Left forelimb (tissue), 1 donor: ENCODE results near the gene TIMM13.
A peak's percentile ranks its signal among the peaks of the same experiment; 100 is the strongest.
"Not testable (repeated sequence)": the region's sequence is repeated elsewhere in the genome, so short reads cannot be mapped to it uniquely, and the experiment has no call there.

Experiments used
- DNase-seq: peaks from one replicate; pipeline ENCODE4 v3.0.0-alpha.2; 2018; ENCODE audit warnings: low spot score

TIMM13 gene

DNA sequence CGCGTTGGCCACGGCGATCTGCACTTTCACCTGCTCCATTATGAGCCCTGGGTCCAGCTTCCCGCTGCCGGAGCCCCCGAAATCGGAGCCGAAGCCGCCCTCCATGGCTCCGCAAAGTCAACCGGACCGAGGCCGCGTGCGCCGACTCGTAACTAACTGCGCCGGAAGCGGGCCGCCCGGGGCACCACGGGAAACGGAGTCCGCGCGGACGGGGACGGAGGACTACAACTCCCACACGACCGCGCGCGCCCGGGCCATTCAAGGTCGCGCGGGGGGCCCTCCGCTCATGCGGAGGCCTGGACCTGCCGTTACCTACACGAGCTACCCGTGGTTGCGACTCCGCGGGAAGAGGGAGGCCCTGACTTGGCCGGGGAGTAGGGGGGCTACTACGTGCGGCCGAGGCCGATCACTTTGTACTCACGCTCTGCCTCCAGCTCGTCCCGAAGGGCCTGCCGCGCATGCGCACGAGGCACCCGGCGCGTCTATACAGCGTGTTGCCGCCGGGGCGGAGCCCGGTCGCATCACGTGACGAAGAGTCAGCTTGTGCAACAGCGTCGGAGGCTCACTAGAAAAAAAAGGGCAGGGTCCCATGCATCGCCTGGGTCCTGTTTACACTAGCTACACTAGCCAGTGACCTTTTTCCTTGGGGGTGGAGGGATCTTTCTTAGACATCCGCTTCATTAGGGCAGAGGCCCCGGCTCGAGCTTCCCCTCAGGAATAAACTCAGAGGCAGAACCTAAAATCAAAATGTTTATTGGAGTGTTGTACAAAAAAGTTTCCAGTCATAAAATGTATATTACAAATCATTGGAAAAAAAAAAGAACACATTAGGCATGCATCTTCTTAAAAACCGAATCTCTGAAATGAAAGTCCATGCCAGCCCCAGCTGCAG, at the start of gene TIMM13:
Gene TIMM13, minus strand, starts transcription at position 158 of the 892 bp plus-strand sequence. Its CDS starts 53 bp downstream, at position 105.
- DNase-seq = peak; percentile 99

DNA sequence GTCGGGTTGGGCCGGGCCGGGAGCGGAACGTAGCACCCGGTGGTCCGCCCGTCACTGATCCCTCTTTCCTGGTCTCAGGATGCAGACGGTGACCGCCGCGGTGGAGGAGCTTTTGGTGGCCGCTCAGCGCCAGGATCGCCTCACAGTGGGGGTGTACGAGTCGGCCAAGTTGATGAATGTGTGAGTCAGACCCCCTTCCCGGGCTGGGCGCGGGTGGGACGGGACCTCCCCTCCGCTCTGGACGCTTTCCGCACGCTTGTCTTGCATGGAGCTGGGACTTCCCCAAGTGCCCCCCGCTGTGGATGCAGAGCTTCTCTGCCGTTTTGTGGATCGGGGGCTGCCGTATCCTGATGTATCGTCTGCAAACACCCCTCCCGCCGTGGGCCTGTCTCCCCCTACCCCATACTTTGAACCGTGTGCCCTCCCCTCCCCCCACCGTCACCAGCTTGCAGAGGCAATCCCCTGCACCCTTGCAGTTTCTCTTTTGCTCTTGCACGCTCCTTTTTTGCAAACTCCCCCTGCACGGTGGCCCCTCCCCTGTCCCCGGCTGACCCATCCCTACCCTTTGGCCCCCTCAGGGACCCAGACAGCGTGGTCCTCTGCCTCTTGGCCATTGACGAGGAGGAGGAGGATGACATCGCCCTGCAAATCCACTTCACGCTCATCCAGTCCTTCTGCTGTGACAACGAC, 49.2 kb upstream of the TIMM13 start:
- no peak for DNase-seq

DNA sequence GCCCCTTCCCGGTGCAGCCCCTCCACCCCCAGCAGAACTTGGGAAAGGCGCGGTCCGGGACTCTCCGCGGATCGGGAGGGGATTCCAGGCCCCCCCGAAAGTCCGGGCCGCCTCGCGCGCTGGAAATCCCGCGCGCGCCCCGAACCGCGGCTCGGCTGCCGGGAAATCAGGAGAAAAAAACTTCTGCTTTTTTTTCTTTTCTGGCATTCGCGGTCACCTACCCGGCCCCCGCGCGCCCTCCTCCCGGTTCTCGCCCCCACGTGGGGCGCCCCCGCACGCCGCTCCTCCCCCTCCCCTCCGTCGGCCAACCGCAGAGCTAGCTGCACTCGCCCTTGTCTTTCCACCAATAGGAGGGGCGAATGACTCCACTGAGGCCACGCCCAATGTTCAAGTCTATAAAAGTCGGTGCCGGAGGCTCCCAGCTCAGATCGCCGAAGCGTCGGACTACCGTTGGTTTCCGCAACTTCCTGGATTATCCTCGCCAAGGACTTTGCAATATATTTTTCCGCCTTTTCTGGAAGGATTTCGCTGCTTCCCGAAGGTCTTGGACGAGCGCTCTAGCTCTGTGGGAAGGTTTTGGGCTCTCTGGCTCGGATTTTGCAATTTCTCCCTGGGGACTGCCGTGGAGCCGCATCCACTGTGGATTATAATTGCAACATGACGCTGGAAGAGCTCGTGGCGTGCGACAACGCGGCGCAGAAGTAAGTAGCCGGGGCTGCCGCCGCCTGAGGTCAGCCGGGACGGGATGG, 48.5 kb upstream of the TIMM13 start, which contains the start of gene GADD45B:
Gene GADD45B, plus strand, starts transcription at position 426 of the 749 bp plus-strand sequence. Its CDS starts 232 bp downstream, at position 658.
- peak; percentile 97 for DNase-seq

- no peak for DNase-seq
Observed at GRCh38 chr19:2475018-2475701, 47.8 kb upstream of the TIMM13 start.

DNA sequence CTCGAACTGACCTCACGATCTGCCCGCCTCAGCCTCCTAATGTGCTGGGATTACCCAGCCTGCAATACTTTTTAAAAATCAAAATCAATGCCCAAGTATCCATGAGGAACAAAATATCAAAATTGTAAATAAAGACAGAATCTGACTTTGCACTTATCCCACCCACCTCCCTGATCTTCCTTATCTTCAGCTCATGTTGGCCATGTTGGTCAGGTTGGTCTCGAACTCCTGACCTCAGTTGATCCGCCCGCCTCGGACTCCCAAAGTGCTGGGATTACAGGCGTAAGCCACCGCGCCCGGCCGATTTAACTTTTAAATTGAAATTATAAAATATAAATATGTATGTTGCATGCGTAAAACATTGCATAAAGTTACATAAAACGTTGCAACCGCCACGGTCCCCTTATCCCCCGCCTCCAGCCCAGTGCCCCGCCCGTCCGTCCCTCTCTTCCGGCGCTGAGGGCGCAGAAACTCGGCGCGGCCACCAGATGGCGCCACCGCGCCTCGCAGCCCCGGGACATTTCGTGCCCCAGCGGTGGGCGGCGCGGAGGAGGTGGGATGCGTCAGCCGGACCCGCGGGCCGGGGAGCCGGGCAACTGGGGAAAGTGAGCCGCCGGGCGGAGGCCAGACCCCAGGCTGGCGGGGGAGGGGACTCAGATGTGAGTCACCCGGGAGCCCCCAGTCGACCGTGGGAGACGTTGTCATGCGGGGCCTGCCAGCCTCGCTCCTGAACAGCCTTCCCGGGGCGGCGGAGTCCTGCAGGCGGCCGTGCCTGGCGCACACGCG, 47.0 kb upstream of the TIMM13 start:
- DNase-seq = peak; percentile 90

DNA sequence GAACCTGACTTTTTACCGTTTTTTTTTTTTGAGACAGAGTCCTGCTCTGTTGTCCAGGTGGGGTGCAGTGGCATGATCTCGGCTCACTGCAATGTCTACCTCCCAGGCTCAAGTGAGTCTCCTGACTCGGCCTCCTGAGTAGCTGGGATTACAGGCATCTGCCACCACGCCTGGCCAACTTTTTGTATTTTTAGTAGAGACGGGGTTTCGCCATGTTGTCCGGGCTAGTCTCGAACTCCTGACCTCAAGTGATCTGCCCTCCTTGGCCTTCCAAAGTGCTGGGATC, 42.5 kb upstream of the TIMM13 start:
- not testable (repeated sequence) for DNase-seq

GRCh38 chr19:2469102-2469914, 41.9 kb upstream of the TIMM13 start:
- DNase-seq = no peak

- no peak for DNase-seq
Observed at GRCh38 chr19:2468596-2468995, 41.2 kb upstream of the TIMM13 start.

DNA sequence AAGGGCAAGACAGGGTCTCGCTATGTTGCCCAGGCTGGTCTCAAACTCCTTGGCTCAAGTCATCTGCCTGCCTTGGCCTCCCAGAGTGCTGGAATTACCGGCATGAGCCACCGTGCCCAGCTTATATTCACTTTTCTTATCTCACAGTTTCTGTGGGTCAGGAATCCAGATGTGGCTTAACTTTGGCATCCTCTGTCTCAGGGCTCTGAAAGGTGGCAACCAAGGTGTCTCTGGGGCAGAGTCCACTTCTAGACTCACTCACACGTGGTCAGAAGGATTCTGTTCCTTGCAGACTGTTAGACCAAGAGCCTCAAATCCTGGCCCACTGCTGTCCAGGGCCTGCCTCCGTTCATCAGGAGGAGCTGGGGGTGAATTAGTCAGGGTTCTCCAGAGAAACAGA, 37.0 kb upstream of the TIMM13 start:
- DNase-seq = no peak

- not testable (repeated sequence) for DNase-seq
Observed at GRCh38 chr19:2463694-2464093, 36.3 kb upstream of the TIMM13 start.

DNA sequence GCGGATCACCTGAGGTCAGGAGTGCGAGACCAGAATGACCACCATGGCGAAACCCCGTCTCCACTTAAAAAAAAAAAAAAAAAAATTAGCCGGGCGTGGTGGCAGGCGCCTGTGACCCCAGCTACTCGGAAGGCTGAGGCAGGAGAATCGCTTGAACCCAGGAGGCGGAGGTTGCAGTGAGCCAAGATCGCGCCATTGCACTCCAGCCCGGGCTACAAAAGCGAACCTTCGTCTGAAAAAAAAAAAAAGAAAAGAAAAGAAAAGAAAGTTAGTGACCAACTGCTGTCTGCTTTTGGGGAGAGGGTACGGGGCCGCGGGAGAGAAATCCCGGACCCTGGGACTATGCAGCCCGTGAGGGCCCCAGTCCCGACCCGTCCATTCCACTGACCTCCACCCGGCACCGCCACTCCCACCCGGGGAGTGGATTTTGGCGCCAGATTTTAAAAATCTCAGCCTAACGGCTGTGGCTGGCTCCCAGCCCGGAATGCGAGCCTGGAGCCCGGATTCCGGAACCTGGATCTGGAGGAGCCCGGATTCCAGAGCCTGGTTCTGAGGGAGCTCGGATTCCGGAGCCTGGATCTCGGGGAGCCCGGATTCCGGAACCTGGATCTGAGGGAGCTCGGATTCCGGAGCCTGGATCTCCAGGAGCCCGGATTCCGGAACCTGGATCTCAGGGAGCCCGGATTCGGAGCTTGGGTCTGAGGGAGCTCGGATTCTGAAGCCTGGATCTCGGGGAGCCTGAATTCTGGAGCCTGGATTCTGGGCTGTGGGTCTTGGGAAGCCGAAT, 35.4 kb upstream of the TIMM13 start:
- peak; percentile 93 for DNase-seq

DNA sequence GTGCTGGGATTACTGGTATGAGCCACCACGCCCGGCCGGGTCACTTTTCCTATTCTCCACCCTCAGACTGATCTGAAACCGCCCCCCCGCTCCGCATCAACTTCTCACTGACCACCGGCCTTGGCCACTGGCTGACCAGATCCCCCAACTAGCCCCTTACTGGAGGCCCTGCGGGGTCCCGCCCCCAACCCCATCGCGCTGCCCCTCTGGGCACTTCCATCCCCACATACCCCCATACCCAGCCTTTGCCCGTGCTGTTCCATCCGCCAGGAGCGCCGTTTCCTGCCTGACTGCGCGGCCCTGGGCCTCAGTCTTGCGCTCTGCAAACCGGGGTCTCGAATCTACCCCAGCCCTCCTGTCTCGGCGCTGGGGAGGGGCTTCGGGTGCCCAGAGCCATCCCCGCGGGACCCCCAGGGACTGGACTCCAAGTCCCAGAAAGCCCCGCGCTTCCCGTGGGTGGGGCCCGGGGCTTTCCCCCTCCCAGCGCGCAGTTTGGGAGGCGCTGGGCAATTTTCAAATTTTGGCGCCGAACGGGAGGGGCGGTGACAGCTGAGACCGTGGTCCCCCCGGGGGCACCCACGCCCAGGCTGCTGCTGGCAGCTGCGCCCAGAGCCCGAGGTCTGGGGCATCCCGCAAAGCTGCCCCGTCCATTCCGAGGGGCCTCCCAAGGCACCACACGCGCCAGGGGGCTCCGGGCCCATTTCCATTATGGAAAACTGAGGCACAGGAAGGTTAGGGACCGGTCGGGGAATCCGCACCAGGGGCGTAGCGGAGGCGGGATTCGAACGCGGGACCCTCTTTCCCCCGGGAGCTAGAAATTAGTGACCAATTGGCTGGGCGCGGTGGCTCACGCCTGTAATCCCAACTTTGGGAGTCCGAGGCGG, 34.6 kb upstream of the TIMM13 start:
- DNase-seq = peak; percentile 85

DNA sequence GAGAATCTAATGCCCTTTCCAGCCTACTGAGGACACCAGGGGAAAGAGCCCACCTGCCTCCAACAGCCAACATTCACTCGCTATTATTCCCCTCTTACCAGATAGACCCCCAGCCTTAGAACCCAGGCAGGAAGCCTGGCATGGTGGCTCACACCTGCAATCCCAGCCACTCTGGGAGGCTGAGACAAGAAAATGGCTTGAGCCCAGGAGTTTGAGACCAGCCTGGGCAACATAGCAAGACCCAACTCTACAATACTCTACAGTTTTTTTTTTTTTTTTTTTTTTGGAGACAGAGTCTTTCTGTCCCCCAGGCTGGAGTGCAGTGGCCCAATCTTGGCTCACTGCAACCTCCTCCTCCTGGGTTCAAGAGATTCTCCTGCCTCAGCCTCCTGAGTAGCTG, 32.9 kb upstream of the TIMM13 start:
- no peak for DNase-seq

DNA sequence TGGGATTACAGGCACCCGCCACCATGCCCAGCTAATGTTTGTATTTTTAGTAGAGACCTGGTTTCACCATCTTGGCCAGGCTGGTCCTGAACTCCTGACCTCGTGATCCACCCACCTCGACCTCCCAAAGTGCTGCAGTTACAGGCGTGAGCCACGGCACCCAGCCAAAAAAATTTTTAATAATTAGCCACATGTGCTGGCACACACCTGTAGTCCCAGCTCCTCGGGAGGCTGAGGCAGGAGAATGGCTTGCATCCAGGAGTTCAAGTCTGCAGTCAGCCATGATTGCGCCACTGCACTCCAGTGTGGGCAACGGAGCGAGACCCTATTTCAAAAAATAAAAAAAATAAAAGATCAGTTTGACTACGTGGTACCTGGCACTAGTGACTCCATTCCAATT, 31.4 kb upstream of the TIMM13 start:
- not testable (repeated sequence) for DNase-seq

DNA sequence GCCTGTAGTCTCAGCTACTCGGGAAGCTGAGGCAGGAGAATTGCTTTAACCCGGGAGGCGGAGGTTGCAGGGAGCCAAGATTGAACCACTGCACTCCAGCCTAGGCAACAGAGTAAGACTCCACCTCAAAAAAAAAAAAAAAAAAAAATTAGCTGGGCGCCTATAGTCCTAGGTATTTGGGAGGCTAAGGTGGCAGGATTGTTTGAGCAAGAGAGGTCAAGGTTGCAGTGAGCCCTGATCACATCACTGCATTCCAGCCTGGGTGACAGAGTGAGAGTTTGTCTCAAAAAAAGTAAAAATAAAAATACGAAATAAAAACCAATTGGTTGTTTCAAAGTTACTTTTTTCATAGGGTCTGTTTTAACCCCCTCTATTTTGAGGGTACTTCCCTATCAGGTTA, 30.7 kb upstream of the TIMM13 start:
- no peak for DNase-seq

- DNase-seq = no peak
Observed at GRCh38 chr19:2457394-2458037, 30.1 kb upstream of the TIMM13 start.

DNA sequence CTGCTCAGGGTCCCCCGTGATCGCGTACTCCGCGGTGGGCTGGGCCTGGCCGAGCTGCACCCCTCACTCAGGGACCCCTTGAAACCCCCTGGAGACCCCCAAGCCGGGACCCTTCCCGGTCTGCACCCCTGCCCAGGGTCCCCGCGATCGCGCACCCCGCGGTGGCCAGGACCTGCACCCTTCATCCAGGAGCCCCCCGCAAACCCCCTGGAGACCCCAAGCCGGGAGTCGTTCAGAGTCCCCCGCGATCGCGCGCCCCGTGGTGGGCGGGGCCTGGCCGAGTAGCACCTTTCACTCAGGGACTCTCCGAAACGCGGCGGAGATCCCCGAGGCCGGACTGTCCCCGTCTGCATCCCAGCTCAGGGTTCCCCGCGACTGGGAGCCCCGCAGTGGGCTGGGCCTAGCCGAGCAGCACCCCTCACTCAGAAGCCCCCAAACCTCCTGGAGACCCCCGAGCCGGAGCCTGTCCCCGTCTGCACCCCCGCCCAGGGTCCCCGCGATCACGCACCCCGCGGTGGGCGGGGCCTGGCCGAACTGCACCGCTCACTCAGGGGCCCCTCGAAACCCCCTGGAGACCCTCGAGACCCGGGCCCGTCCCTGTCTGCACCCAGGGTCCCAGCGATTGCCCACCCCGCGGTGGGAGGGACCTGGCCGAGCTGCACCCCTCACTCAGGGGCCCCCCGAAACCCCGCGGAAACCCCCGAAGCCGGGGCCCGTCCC, 28.6 kb upstream of the TIMM13 start:
- no peak for DNase-seq
